GM12864 (cell line): ENCODE measurements around the gene SPATA21.

ENCODE experiments used
- DNase-seq: peaks from one replicate; pipeline ENCODE4 v3.0.0-alpha.2; 2011; ENCODE audit warnings: low read depth
- H3K4me3 ChIP-seq: 2 replicates; pipeline ENCODE4 v1.5.1; 2011; ENCODE audit warnings: mild to moderate bottlenecking, low read depth, low read length, control low read depth
- CTCF ChIP-seq: IDR thresholded peaks from 2 replicates; pipeline ENCODE4 v1.5.1; 2011; ENCODE audit warnings: low read depth, mild to moderate bottlenecking, moderate library complexity, low read length, control low read depth, inconsistent platforms; ENCODE audit errors: missing control alignments

SPATA21 gene

DNA sequence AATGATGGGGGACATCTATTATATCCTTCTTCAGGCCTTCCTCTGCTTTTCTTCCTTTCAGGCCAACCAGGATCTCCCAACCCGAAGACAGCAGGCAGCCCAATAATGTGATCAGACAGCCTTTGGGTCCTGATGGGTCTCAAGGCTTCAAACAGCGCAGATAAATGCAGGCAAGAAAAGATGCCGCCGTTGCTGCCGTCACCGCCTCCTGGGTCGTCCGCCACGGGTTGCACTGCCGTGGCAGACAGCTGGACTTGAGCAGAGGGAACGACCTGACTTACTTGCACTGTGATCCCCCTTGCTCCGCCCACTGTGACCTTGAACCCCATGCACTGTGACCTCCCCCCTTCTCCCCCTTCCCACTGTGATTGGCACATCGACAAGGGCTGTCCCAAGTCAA, 42.2 kb downstream of the SPATA21 start:
- no peak overlapping the region for H3K4me3 ChIP-seq
- no peak for DNase-seq
- TF ChIP-seq CTCF, result no peak

DNA sequence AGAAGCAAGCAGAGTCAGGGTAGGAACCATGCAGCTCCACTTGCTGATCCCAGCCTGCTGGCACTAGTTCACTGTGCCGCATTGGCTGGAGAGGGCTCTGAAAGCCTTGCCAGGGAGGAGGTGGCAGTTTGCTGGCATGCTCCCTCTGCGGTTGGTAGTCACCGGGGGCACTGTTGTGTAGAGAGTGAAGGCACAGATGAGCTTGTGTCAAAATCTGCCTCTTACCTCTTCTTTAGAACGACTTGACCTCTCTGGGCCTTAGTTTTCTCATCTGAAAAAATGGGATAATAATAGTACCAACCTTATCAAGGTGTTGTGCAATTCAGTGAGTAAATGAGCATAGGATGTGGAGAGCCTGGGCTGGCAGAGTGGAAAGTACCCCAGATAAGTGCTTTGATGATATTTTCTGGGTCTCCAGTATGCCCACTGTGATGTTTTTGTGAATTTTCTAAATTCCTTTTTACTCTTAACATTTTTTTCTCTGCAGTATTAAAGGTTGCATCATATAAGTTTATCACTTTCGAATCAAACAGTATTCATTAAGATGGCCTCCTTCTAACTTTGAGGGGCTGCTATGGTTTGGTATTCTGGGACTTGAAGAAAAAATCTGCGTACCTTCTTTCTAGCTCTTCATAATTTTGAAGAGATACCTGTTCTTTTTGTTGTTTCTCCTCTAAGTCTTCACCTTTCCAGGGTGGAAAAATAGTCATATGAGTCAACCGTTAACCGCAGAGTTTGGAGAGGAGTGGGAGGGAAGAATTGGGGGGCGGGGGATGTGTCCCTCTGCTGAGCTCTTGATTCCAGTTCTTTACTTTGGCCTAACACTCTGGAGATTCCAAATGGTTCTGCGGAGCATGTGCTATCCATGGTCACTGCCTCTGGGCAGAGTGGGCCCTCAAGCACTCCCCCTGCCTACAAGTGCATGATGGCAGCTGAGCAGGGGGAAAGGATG, 43.4 kb downstream of the SPATA21 start:
- DNase-seq, result no peak

GRCh38 chr1:16392740-16393569, 44.3 kb downstream of the SPATA21 start:
- DNase-seq, result no peak
- no peak for TF ChIP-seq CTCF
- H3K4me3 ChIP-seq, result no peak overlapping the region

More for the DNA sequence above, 43.4 kb downstream of the SPATA21 start:
- no peak for TF ChIP-seq CTCF
- H3K4me3 ChIP-seq, result no peak overlapping the region

DNA sequence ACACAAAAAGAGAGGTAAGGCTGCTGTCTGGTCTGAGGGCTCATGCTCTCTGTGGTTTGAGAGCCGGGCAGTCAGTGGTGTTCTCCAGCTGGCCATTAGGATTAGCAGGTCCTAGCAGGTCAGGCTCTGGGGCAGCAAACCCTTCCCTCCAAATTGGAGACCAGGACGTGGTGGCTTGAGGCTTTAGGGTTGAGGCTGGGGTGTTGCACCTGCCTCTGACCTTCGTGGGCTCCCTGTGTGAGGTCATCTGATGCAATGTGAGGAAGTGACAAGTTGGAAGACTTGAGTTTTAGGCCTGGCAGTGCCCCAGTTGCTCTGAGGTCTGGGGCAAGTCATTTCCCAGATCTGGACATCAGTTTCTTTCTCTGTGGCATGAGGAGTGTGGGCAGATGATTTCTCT, 45.8 kb downstream of the SPATA21 start:
- DNase-seq, result no peak
- H3K4me3 ChIP-seq, result no peak overlapping the region
- no peak for TF ChIP-seq CTCF

DNA sequence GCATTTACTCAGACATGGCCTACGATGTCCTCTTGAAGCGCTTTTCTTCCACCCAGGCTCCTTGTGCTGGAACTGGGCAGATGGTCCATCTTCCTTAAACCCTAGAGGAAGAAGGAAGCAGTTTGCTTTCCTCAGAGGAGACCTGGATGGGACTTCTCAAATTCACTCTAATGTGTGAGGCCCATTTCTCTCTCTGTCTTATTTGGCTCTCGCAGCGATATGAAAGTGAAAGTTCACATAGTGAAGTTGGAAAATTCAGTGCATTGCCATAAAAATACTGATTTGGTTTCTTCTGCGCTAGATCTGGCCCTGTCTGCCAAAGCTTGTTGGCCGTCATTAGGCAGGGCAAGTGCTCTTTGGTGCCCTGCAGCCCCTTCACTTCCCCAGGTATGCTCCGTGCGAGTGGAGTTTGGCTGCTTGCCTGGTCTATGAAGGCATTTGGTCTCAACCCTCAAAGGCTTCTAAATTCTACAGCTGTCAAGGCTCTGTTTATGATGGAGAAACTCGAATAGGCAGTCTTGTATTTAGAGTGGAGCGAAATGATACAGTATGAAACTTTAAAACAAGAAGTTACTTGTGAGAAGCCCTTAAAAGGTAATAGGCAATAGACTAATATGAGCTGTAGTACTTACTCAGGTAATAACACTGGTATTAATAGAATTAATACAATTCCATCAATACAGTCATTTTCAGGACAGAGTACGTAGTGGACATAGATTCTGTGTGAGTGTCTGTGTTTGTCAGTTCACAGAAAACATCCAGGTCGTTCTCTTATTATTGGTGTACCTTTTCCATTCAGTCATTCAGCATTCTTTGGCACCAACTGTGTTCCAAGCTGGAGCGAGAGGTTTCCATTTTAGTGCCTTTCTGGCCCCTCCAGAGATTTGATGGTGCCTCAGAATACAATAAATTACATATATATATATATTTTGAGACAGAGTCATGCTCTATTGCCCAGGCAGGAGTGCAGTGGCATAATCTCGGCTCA, 49.7 kb downstream of the SPATA21 start:
- DNase-seq, result peak; percentile 22
- no peak for TF ChIP-seq CTCF
- peak overlapping the region; percentile 40 for H3K4me3 ChIP-seq

- no peak for TF ChIP-seq CTCF
- DNase-seq, result no peak
- peak overlapping the region; percentile 40 for H3K4me3 ChIP-seq
Observed at GRCh38 chr1:16386454-16387113, 50.6 kb downstream of the SPATA21 start.
